ENCODE measurements around the gene IFIH1.

- no peak for TF ChIP-seq CTCF (conservative IDR thresholded peaks at IDR 0.05; ENCODE audit: low read depth in 2 of 2)
- TF ChIP-seq NANOG (IDR thresholded peaks at IDR 0.05; ENCODE audit: borderline replicate concordance) = no peak
- no peak for TF ChIP-seq JUNB (IDR thresholded peaks at IDR 0.05; ENCODE audit: unreplicated experiment)
- TF ChIP-seq POLR2AphosphoS5 (IDR thresholded peaks at IDR 0.05; ENCODE audit: low read depth) = no peak
- no peak for TF ChIP-seq CREB1 (CRISPR knock-in tag; IDR thresholded peaks at IDR 0.05; ENCODE audit: low read depth)
- no peak for TF ChIP-seq EZH2 (IDR thresholded peaks at IDR 0.05; ENCODE audit: low read depth, unreplicated experiment)
- TF ChIP-seq EZH2phosphoT487 (IDR thresholded peaks at IDR 0.05; ENCODE audit: unreplicated experiment) = no peak
- no peak for TF ChIP-seq REST (IDR thresholded peaks at IDR 0.05; ENCODE audit: unreplicated experiment)
- TF ChIP-seq ETS1 (IDR thresholded peaks at IDR 0.05) = no peak
- no peak for TF ChIP-seq STAT1 (IDR thresholded peaks at IDR 0.05; ENCODE audit: unreplicated experiment)
Measured at GRCh38 chr2:162282765-162283425, 35.6 kb downstream of the IFIH1 start.

Data from GM23338 (cell line).